Measurements from ENCODE around the gene USP17L19.
"Not testable (repeated sequence)": the region's sequence is repeated elsewhere in the genome, so short reads cannot be mapped to it uniquely, and the experiment has no call there.

GRCh38 chr4:9234085-9234484, 19.1 kb upstream of the USP17L19 start, which contains the start of gene USP17L15:
- not testable (repeated sequence) for TF ChIP-seq CTCF, POLR2AphosphoS5, POLR2A (IDR thresholded peaks at IDR 0.05)
